DOHH2 (cell line): ENCODE results near the gene SNAP29.
A peak's percentile ranks its signal among the peaks of the same experiment; 100 is the strongest.

Experiments used
- H3F3A ChIP-seq: fragments of 200-600 bp; sonication (generic), shearing (Covaris generic); 2 replicates; pipeline ENCODE4 v1.6.0; 2016; ENCODE audit warnings: antibody characterized with exemption, mild to moderate bottlenecking; ENCODE audit not compliant: control insufficient read depth, insufficient read depth
- H3K27ac ChIP-seq: fragments of 200-600 bp; sonication (generic); 2 replicates; pipeline ENCODE4 v1.5.1; 2014; ENCODE audit warnings: low read depth, mild to moderate bottlenecking, low read length, moderate library complexity
- H3K27me3 ChIP-seq: fragments of 200-600 bp; sonication (generic); 2 replicates; pipeline ENCODE4 v1.6.1; 2014; ENCODE audit warnings: mild to moderate bottlenecking, low read length, mixed read lengths; ENCODE audit not compliant: control insufficient read depth
- H3K36me3 ChIP-seq: fragments of 200-600 bp; sonication (generic); 2 replicates; pipeline ENCODE4 v1.6.1; 2014; ENCODE audit warnings: mild to moderate bottlenecking, low read length, moderate library complexity, mixed read lengths; ENCODE audit not compliant: control insufficient read depth
- H3K4me1 ChIP-seq: fragments of 200-600 bp; sonication (generic); 2 replicates; pipeline ENCODE4 v1.6.1; 2014; ENCODE audit warnings: mild to moderate bottlenecking, low read length, mixed read lengths; ENCODE audit not compliant: control insufficient read depth
- H3K4me2 ChIP-seq: fragments of 200-600 bp; sonication (generic); 2 replicates; pipeline ENCODE4 v1.6.0; 2014; ENCODE audit warnings: mild to moderate bottlenecking, low read length, moderate library complexity
- H3K4me3 ChIP-seq: fragments of 200-600 bp; sonication (generic); 2 replicates; pipeline ENCODE4 v1.5.1; 2014; ENCODE audit warnings: mild to moderate bottlenecking, low read length, mixed read lengths
- H3K79me2 ChIP-seq: fragments of 200-600 bp; sonication (generic); 2 replicates; pipeline ENCODE4 v1.6.1; 2014; ENCODE audit warnings: mild to moderate bottlenecking, low read length, mixed read lengths; ENCODE audit not compliant: control insufficient read depth
- H3K9me2 ChIP-seq: fragments of 200-600 bp; sonication (generic); replicated peaks from 2 replicates; pipeline ENCODE4 v1.6.1; 2014; ENCODE audit warnings: mild to moderate bottlenecking, low read length, mixed read lengths; ENCODE audit not compliant: control insufficient read depth
- H3K9me3 ChIP-seq: fragments of 200-600 bp; sonication (generic); 2 replicates; pipeline ENCODE4 v1.6.1; 2014; ENCODE audit warnings: antibody characterized with exemption, low read length, mixed read lengths; ENCODE audit not compliant: control insufficient read depth, insufficient read depth
- H4K20me1 ChIP-seq: fragments of 200-600 bp; sonication (generic); 2 replicates; pipeline ENCODE4 v1.6.0; 2014; ENCODE audit warnings: low read depth, mild to moderate bottlenecking, antibody characterized with exemption, low read length, moderate library complexity; ENCODE audit not compliant: control insufficient read depth, insufficient read depth
- CTCF ChIP-seq: fragments of 200-600 bp; sonication (generic); IDR thresholded peaks from one replicate; pipeline ENCODE4 v1.5.1; 2014; ENCODE audit warnings: antibody characterized with exemption, mild to moderate bottlenecking, low read depth, low read length; ENCODE audit not compliant: poor library complexity, severe bottlenecking
- EZH2phosphoT487 ChIP-seq: fragments of 200-600 bp; sonication (generic); IDR thresholded peaks from 2 replicates; pipeline ENCODE4 v1.6.1; 2017; ENCODE audit warnings: borderline replicate concordance, mild to moderate bottlenecking, antibody characterized with exemption, low read length, moderate library complexity, mixed read lengths

SNAP29 gene

GRCh38 chr22:20920881-20921203, 62.0 kb downstream of the SNAP29 start:
- Histone ChIP-seq H3K27ac (no peak overlapping the region), H3K9me2 (no peaks in the 10 kb centered on the region), H3K79me2 (peaks cover 90% of the 10 kb centered on the region), H3K4me2 (peak overlapping the region; percentile 88), H3K27me3 (no peaks in the 10 kb centered on the region), H3F3A (no peaks in the 10 kb centered on the region), H3K4me1 (peaks cover 59% of the 10 kb centered on the region), H4K20me1 (peaks cover 37% of the 10 kb centered on the region), H3K36me3 (peaks cover 58% of the 10 kb centered on the region), H3K4me3 (peak overlapping the region; percentile 99), H3K9me3 (no peaks in the 10 kb centered on the region)
- TF ChIP-seq EZH2phosphoT487 (no peak), CTCF (no peak)

GRCh38 chr22:20922141-20922751, 63.4 kb downstream of the SNAP29 start:
- Histone ChIP-seq H3K79me2 (peaks cover 100% of the 10 kb centered on the region), H3K4me1 (peaks cover 57% of the 10 kb centered on the region), H3K36me3 (peaks cover 64% of the 10 kb centered on the region), H3K9me3 (no peaks in the 10 kb centered on the region), H3K9me2 (no peaks in the 10 kb centered on the region), H3F3A (no peaks in the 10 kb centered on the region), H3K27me3 (no peaks in the 10 kb centered on the region), H3K4me2 (peak overlapping the region; percentile 34), H3K27ac (no peak overlapping the region), H3K4me3 (0 out of 2 replicates have a peak overlapping the region, but pooled peaks have one; percentile 16), H4K20me1 (peaks cover 44% of the 10 kb centered on the region)
- TF ChIP-seq EZH2phosphoT487 (no peak), CTCF (no peak)

- H4K20me1 ChIP-seq = peaks cover 34% of the 10 kb centered on the region
- H3F3A ChIP-seq = no peaks in the 10 kb centered on the region
- no peak for TF ChIP-seq EZH2phosphoT487
- TF ChIP-seq CTCF = no peak
- no peaks in the 10 kb centered on the region for H3K9me2 ChIP-seq
- H3K4me1 ChIP-seq = peaks cover 42% of the 10 kb centered on the region
- H3K79me2 ChIP-seq = peaks cover 100% of the 10 kb centered on the region
- no peak overlapping the region for H3K27ac ChIP-seq
- no peak overlapping the region for H3K4me3 ChIP-seq
- H3K9me3 ChIP-seq = no peaks in the 10 kb centered on the region
- H3K36me3 ChIP-seq = peaks cover 37% of the 10 kb centered on the region
- H3K27me3 ChIP-seq = no peaks in the 10 kb centered on the region
- H3K4me2 ChIP-seq = no peak overlapping the region
Measured at GRCh38 chr22:20926243-20926642, 67.4 kb downstream of the SNAP29 start.
